Colon (tissue), 2 donors: Measurements from ENCODE around the gene FAM98C.

ENCODE experiments used
- FAIRE-seq: peaks from 2 replicates; lab custom pipeline; 2012; peaks lifted over from hg19 to GRCh38; lab: Jason Lieb, UNC
- donor health status: control.
- donor health status: control.

The FAM98C gene

GRCh38 chr19:38378866-38379265 is 24.0 kb upstream of the FAM98C start:
- no peak for FAIRE-seq

GRCh38 chr19:38381138-38381537 is 21.8 kb upstream of the FAM98C start:
- FAIRE-seq, result no peak

- no peak for FAIRE-seq
These were observed 19.7 kb upstream of the FAM98C start for GRCh38 chr19:38383184-38383583.

- FAIRE-seq, result no peak
These were observed 19.1 kb upstream of the FAM98C start for GRCh38 chr19:38383743-38384142.

GRCh38 chr19:38384209-38385027 is 18.5 kb upstream of the FAM98C start:
- FAIRE-seq, result no peak

- no peak for FAIRE-seq
These were observed 17.7 kb upstream of the FAM98C start for GRCh38 chr19:38385057-38385803.

GRCh38 chr19:38385804-38386257 is 17.1 kb upstream of the FAM98C start:
- no peak for FAIRE-seq

GRCh38 chr19:38386300-38386970 is 16.5 kb upstream of the FAM98C start:
- FAIRE-seq, result no peak

GRCh38 chr19:38386971-38387549 is 15.8 kb upstream of the FAM98C start:
- no peak for FAIRE-seq

GRCh38 chr19:38387550-38388348 is 15.1 kb upstream of the FAM98C start, which contains the start of gene GGN:
TSS of gene GGN (minus strand) at chr19:38388034. CDS start at chr19:38387261, 773 bp downstream.
- no peak for FAIRE-seq

GRCh38 chr19:38388349-38389100 is 14.4 kb upstream of the FAM98C start, which contains the start of gene SPRED3:
TSS of gene SPRED3 (plus strand) at chr19:38388697. CDS start at chr19:38390303, 1,606 bp downstream.
- no peak for FAIRE-seq

GRCh38 chr19:38389101-38389925 is 13.6 kb upstream of the FAM98C start:
- no peak for FAIRE-seq

GRCh38 chr19:38389957-38390924 is 12.7 kb upstream of the FAM98C start:
- no peak for FAIRE-seq

GRCh38 chr19:38391911-38392464 is 10.9 kb upstream of the FAM98C start:
- no peak for FAIRE-seq

- FAIRE-seq, result no peak
These were observed 10.1 kb upstream of the FAM98C start for GRCh38 chr19:38392707-38393308.

GRCh38 chr19:38394488-38394887 is 8.4 kb upstream of the FAM98C start:
- FAIRE-seq, result no peak

GRCh38 chr19:38395381-38396114 is 7.3 kb upstream of the FAM98C start:
- no peak for FAIRE-seq
